ENCODE data around the gene SYTL2.

- TF ChIP-seq, protein P1, sequence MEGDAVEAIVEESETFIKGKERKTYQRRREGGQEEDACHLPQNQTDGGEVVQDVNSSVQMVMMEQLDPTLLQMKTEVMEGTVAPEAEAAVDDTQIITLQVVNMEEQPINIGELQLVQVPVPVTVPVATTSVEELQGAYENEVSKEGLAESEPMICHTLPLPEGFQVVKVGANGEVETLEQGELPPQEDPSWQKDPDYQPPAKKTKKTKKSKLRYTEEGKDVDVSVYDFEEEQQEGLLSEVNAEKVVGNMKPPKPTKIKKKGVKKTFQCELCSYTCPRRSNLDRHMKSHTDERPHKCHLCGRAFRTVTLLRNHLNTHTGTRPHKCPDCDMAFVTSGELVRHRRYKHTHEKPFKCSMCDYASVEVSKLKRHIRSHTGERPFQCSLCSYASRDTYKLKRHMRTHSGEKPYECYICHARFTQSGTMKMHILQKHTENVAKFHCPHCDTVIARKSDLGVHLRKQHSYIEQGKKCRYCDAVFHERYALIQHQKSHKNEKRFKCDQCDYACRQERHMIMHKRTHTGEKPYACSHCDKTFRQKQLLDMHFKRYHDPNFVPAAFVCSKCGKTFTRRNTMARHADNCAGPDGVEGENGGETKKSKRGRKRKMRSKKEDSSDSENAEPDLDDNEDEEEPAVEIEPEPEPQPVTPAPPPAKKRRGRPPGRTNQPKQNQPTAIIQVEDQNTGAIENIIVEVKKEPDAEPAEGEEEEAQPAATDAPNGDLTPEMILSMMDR (IDR thresholded peaks at IDR 0.05; ENCODE audit: poor library complexity, severe bottlenecking): no peak
- TF ChIP-seq REST (IDR thresholded peaks at IDR 0.05; ENCODE audit: borderline replicate concordance) (no peak), EZH2 (IDR thresholded peaks at IDR 0.05; ENCODE audit: borderline replicate concordance, insufficient read depth, low read length, poor library complexity, severe bottlenecking) (no peak), RAD21 (conservative IDR thresholded peaks at IDR 0.05) (no peak)
These were observed 46.1 kb downstream of the SYTL2 start for GRCh38 chr11:85764796-85765195.

All from neural cell (in vitro differentiated cells).